Measurements from ENCODE around the gene STIMATE. TPM values are rescaled to one million over a fixed set of nuclear protein-coding genes. Genes with fewer than 3 reads are reported as not detected.

The STIMATE gene
- total and polyA plus RNA-seq, 2 of the 4 experiments (the other 2 are of a cell fraction) = 10.6 to 17.8 TPM

GRCh38 chr3:52879581-52879980 lies 17.8 kb downstream of the STIMATE start:
- H3K79me1 ChIP-seq (ENCODE audit: low read depth in 1 of 2, low read length in 2 of 2) = peaks cover 13 to 56% of the 10 kb centered on the region in 2 experiments; a peak in 3 of 4 replicates
- H2AK5ac ChIP-seq (ENCODE audit: low read depth, low read length) = no peak overlapping the region
- no peak overlapping the region for H2BK5ac ChIP-seq (ENCODE audit: low read depth, low read length, poor library complexity, severe bottlenecking)
- no peak overlapping the region for H3K4ac ChIP-seq (ENCODE audit: low read depth, low read length)
- no peak overlapping the region for H4K8ac ChIP-seq (ENCODE audit: low read depth in 2 of 2, low read length in 2 of 2)
- TF ChIP-seq FOS (IDR thresholded peaks at IDR 0.05; ENCODE audit: low read depth, low read length) = no peak
- no peak for TF ChIP-seq POLR2A (IDR thresholded peaks at IDR 0.05; ENCODE audit: low read depth, low read length)
- TF ChIP-seq MAZ (IDR thresholded peaks at IDR 0.05; ENCODE audit: borderline replicate concordance, low read depth, low read length) = no peak
- TF ChIP-seq RFX5 (IDR thresholded peaks at IDR 0.05; ENCODE audit: low read depth, low read length) = no peak
- TF ChIP-seq, protein P1, sequence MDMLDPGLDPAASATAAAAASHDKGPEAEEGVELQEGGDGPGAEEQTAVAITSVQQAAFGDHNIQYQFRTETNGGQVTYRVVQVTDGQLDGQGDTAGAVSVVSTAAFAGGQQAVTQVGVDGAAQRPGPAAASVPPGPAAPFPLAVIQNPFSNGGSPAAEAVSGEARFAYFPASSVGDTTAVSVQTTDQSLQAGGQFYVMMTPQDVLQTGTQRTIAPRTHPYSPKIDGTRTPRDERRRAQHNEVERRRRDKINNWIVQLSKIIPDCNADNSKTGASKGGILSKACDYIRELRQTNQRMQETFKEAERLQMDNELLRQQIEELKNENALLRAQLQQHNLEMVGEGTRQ (IDR thresholded peaks at IDR 0.05; ENCODE audit: low read depth, low read length) = no peak
- no peak for TF ChIP-seq NFE2L2 (IDR thresholded peaks at IDR 0.05; ENCODE audit: low read depth, low read length)
- no peak for TF ChIP-seq MXI1 (IDR thresholded peaks at IDR 0.05; ENCODE audit: borderline replicate concordance, low read depth, low read length)
- TF ChIP-seq, protein P2, sequence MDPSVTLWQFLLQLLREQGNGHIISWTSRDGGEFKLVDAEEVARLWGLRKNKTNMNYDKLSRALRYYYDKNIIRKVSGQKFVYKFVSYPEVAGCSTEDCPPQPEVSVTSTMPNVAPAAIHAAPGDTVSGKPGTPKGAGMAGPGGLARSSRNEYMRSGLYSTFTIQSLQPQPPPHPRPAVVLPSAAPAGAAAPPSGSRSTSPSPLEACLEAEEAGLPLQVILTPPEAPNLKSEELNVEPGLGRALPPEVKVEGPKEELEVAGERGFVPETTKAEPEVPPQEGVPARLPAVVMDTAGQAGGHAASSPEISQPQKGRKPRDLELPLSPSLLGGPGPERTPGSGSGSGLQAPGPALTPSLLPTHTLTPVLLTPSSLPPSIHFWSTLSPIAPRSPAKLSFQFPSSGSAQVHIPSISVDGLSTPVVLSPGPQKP (IDR thresholded peaks at IDR 0.05; ENCODE audit: borderline replicate concordance, low read depth, low read length) = no peak
- TF ChIP-seq, protein P3, sequence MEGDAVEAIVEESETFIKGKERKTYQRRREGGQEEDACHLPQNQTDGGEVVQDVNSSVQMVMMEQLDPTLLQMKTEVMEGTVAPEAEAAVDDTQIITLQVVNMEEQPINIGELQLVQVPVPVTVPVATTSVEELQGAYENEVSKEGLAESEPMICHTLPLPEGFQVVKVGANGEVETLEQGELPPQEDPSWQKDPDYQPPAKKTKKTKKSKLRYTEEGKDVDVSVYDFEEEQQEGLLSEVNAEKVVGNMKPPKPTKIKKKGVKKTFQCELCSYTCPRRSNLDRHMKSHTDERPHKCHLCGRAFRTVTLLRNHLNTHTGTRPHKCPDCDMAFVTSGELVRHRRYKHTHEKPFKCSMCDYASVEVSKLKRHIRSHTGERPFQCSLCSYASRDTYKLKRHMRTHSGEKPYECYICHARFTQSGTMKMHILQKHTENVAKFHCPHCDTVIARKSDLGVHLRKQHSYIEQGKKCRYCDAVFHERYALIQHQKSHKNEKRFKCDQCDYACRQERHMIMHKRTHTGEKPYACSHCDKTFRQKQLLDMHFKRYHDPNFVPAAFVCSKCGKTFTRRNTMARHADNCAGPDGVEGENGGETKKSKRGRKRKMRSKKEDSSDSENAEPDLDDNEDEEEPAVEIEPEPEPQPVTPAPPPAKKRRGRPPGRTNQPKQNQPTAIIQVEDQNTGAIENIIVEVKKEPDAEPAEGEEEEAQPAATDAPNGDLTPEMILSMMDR (conservative IDR thresholded peaks at IDR 0.05; ENCODE audit: low read depth, low read length) = no peak
- TF ChIP-seq RCOR1 (IDR thresholded peaks at IDR 0.05; ENCODE audit: insufficient replicate concordance, low read length) = no peak
- TF ChIP-seq MAFK (IDR thresholded peaks at IDR 0.05; ENCODE audit: low read depth, low read length) = no peak
- no peak for TF ChIP-seq SMC3 (IDR thresholded peaks at IDR 0.05; ENCODE audit: low read depth, low read length)
- H3K18ac ChIP-seq (ENCODE audit: low read depth, low read length) = no peak overlapping the region
- H4K5ac ChIP-seq (ENCODE audit: low read depth, low read length) = no peak overlapping the region
- H3K14ac ChIP-seq (replicated peaks; ENCODE audit: low read depth, low read length) = no peak overlapping the region
- ATAC-seq (ENCODE audit: low read depth) = no peak
- no peak overlapping the region for H3K23ac ChIP-seq (ENCODE audit: low read depth, low read length)
- H2BK20ac ChIP-seq (ENCODE audit: low read depth, low read length) = no peak overlapping the region
- H3K27ac ChIP-seq (ENCODE audit: insufficient read depth, low read length) = no peak overlapping the region
- H4K91ac ChIP-seq (ENCODE audit: insufficient read depth, low read depth, low read length) = no peak overlapping the region
- no CpG with 5 or more reads among the region's 4 CpGs for WGBS, 2 experiments (ENCODE audit: extremely low coverage in 2 of 2, insufficient read length in 1 of 2)
- H3K9ac ChIP-seq (ENCODE audit: low read depth, low read length) = no peak overlapping the region
- no peaks in the 10 kb centered on the region for H3K27me3 ChIP-seq (ENCODE audit: control insufficient read depth, insufficient read depth, low read length)
- in situ Hi-C loops (cut with MboI; ENCODE audit: low sequenced_read_pairs) (no loop called here), intact Hi-C loops (cut with micrococcal nuclease) (no loop called here), dilution Hi-C loops (cut with HindIII; ENCODE audit: low sequenced_read_pairs, unreplicated experiment) (no loop called here)
- peaks cover 7% of the 10 kb centered on the region for H3K4me1 ChIP-seq (ENCODE audit: control insufficient read depth, insufficient read depth, low read length)
- peaks cover 3% of the 10 kb centered on the region; the same call in 1 of the 2 replicates for H3K36me3 ChIP-seq (ENCODE audit: control insufficient read depth, insufficient read depth, low read length)
- H3K9me1 ChIP-seq (ENCODE audit: insufficient read depth, low read length) = peaks cover 6% of the 10 kb centered on the region; the same call in 1 of the 2 replicates
- no peaks in the 10 kb centered on the region for H4K20me1 ChIP-seq (ENCODE audit: insufficient read depth, low read length)
- H2AK9ac ChIP-seq (replicated peaks; ENCODE audit: low read depth, low read length, poor library complexity) = no peak overlapping the region
- no peak overlapping the region for H3K56ac ChIP-seq (ENCODE audit: extremely low read depth, insufficient read depth, low read length)
- H3K4me3 ChIP-seq (ENCODE audit: insufficient read depth, low read depth, low read length) = no peak overlapping the region
- H2AFZ ChIP-seq (replicated peaks; ENCODE audit: low read length, poor library complexity) = no peak overlapping the region
- H2BK15ac ChIP-seq (ENCODE audit: low read depth, low read length) = no peak overlapping the region
- no peak for DNase-seq
- no TSS peak for BruUV-seq (replicated peaks)
- ChIA-PET CTCF (no interaction called here), POLR2A (ENCODE audit: unreplicated experiment) (no interaction called here)
- no peaks in the 10 kb centered on the region for H3K9me3 ChIP-seq (ENCODE audit: control insufficient read depth, insufficient read depth, low read length)
- H3K4me2 ChIP-seq (ENCODE audit: low read depth, low read length) = no peak overlapping the region
- no peak overlapping the region for H2BK120ac ChIP-seq (ENCODE audit: low read depth, low read length)

Measured in IMR-90 (cell line).